HG02763 (cell line): Measurements from ENCODE around the gene DLK2.

Experiments
- ATAC-seq: cut with Tn5 transposase; IDR thresholded peaks from one replicate; pipeline ENCODE4 v1.9.1; 2021; ENCODE audit warnings: mild to moderate bottlenecking, moderate library complexity; ENCODE audit not compliant: unreplicated experiment

The DLK2 gene

DNA sequence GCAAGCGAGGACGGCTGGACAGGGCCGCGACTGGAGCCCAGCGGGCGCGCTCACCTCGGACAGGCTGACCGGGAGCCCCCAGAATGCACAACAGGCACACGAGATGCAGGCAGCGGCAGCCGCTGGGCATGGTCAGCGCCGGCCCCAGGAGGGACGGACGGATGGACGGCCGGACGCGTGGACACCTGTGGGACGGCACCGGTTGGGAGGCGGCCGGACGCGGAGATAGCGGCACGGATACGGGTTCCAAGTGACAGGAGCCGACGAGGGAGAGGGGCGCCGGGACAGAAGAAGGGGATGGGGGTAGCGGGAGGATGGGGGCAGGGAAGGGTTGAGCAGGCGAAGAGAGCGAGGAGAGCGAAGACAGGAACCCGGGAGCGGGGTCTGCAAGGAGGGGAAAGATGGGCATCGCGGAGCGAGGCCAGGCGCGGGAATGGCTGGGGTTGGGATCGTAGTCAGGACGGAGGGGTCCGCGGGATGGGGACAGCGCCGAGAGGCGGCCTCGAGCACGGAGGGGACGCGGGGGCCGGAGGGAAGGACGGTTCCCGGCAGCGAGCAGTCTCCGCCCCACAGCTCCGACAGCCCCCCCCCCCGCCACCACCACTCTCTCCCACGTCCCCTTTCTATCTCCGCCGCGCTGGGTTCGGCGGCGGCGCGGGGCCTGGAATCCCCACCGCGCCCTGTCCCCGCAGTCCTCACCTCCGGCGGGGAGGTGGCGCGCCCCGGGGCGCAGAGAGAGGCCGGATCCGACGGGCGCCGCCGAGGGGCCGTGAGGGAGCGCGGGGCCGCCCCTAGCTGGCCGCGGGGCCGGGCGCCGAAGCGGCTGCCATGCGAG lies 435 bp downstream of the DLK2 start:
- ATAC-seq = peak; percentile 52

GRCh38 chr6:43454290-43454695 lies 1.1 kb downstream of the DLK2 start:
- ATAC-seq = no peak

GRCh38 chr6:43453831-43454230 lies 1.5 kb downstream of the DLK2 start:
- ATAC-seq = no peak

DNA sequence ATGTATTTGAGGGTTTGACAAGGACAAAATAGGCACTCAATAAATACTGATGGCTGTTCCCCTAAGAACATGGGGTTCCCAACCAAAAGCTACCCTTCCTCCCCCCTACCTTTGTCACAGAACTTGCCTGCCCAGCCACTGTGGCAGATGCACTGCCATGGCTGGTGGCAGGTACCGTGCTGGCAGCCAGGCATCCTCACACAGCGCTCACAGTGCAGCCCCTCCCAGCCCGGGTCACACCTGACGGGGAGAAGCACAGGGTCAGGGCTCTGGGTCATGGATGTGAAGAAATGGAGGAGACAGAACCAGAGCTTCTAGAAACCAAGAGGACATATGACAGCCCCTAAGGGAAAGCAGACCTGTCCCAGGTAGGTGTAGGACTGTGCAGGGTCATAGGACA lies 2.5 kb downstream of the DLK2 start:
- ATAC-seq = no peak

DNA sequence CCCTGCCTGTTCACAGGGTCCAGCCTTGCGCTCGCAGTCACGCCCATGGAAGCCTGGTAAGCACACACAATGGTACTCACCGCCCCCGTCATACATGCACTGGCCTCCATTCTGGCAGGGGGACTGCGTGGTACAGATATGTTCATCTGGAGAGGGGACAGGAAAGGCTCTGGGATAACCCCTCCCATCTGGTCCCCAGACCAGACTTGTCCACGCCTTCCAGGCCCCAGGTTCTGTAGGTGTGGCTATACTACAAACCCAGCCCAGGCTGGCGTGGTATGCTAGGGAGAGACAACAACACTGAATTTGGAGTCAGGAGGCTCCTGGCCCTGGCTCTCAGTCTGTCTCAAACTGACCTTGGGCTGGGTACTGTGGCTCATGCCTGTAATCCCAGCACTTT lies 3.4 kb downstream of the DLK2 start:
- no peak for ATAC-seq

GRCh38 chr6:43451348-43451747 lies 4.0 kb downstream of the DLK2 start:
- ATAC-seq = no peak

- no peak for ATAC-seq
Observed at GRCh38 chr6:43450699-43451131, 4.6 kb downstream of the DLK2 start.

GRCh38 chr6:43448916-43449315 lies 6.4 kb downstream of the DLK2 start:
- no peak for ATAC-seq

DNA sequence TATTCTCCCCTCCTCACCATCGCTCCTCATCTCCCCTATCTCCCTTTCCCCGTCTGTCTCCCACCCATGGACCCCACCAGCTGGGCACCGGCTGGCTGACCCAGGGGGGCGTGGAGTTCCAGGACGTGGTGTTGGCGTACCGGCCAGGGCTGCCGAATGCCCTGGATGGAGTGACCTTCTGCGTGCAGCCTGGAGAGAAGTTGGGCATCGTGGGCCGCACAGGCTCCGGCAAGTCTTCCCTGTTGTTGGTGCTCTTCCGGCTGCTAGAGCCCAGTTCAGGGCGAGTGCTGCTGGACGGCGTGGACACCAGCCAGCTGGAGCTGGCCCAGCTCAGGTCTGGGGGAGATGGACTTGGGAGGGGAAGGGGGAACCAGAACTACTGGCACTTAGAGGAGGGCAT lies 7.7 kb downstream of the DLK2 start:
- ATAC-seq = no peak

DNA sequence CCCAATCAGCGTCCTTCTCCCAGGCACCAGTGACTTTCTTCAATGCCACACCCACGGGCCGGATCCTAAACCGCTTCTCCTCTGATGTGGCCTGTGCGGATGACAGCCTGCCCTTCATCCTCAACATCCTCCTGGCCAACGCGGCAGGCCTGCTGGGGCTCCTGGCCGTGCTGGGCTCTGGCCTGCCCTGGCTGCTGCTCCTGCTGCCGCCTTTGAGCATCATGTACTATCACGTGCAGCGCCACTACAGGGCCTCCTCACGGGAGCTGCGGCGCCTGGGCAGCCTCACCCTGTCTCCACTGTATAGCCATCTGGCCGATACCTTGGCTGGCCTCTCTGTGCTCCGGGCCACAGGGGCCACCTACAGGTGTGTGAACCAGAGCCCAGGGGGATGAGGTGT lies 9.8 kb downstream of the DLK2 start:
- ATAC-seq = no peak

DNA sequence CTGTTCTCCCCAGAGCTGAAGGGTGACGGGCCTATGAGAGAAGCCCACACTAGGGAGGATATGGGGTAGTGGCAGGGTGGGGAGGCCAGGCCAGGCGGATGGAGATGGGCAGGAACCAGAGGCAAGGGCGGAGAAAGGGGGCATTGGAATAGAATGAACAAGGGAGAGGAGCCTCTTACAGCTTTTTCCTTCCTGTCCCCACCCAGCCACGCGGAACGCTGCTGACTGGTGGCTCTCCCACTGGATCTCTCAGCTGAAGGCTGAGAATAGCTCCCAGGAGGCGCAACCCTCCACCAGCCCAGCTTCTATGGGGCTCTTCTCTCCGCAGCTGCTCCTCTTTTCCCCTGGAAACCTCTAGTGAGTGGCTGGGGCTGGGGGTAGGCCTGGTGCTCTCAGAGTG lies 10.8 kb downstream of the DLK2 start:
- no peak for ATAC-seq

- ATAC-seq = no peak
Observed at GRCh38 chr6:43444036-43444435, 11.3 kb downstream of the DLK2 start.

- ATAC-seq = no peak
Observed at GRCh38 chr6:43442935-43443334, 12.4 kb downstream of the DLK2 start.

DNA sequence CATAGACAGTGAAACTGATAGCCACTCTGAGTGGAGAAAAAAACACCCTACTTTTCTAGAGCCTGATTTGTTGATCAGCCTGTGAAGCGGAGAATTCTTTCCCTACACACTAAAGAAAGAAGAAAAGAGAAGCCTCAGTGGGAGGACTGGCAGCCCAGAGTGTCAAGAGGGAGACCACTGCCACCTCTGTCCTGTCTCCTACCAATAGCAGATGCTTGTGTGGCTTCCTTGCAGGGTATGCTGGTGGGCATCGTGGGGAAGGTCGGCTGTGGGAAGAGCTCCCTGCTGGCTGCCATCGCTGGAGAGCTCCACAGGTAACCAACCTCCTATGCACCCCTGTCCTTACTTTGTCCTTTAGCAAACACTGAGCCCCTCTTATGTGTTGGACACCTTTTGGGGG lies 17.6 kb downstream of the DLK2 start:
- ATAC-seq = no peak

DNA sequence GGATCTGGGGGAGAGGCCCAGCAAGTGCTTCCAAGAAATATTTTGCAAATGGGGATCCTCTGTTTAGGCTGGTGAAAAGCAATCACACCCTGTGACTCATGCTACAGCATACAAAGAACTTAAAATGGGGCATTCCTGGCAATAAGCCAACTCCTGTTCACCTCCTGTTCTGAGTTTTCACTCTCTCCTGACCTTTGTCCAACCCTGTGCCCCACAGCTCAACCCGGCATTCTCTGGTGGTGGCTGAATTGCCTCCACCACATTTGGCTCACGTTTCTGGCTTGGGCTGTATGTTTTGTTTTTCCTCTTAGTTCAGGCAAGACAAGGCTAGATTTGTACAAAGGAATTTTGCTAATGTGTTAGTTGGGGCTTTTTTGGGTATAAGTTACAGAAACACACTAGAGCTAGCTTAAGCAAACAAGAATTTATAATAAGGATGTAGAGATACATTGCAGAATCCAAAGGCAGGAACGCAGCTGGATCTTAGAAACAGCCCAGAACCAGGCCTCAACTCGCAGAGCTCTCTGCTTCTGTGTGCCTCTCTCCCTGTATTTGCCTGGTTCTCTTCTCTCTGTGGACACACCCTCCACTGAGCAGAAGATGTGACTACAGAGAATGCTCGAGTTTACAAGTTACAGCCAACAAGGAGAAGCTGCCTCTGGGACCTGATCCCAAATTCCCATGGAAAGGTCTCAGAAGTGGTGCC lies 18.6 kb downstream of the DLK2 start:
- no peak for ATAC-seq

- ATAC-seq = no peak
Observed at GRCh38 chr6:43435682-43436437, 19.5 kb downstream of the DLK2 start.

GRCh38 chr6:43434943-43435342 lies 20.4 kb downstream of the DLK2 start:
- no peak for ATAC-seq

GRCh38 chr6:43434001-43434840 lies 21.1 kb downstream of the DLK2 start:
- no peak for ATAC-seq

DNA sequence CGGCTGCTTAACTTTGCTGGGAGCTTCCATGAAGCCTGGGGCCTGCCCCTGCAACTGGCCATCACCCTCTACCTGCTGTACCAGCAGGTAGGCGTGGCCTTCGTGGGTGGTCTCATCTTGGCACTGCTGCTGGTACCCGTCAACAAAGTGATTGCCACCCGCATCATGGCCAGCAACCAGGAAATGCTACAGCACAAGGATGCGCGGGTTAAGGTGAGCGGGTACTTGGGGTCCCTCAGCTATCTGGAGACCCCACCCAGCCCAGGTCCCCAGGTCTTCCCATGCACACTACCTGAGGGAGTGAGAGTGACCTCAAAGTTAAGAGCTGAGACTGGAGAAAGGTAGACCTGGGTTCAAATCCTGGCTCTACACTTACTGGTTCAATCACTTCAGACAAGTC lies 22.2 kb downstream of the DLK2 start:
- ATAC-seq = no peak

- ATAC-seq = no peak
Observed at GRCh38 chr6:43432009-43432945, 23.1 kb downstream of the DLK2 start.
